B cell (primary cell): Measurements from ENCODE around the gene BMP5. TPM values are rescaled to one million over a fixed set of nuclear protein-coding genes. Genes with fewer than 3 reads are reported as not detected.

Experiments
- ATAC-seq: fragments of 200-7000 bp; cut with Tn5 transposase; one replicate; pipeline ENCODE4 v1.10.0; 2021; ENCODE audit warnings: low read depth, mild to moderate bottlenecking, moderate number of reproducible peaks, moderate library complexity
- CTCF ChIA-PET: fragments of 350-600 bp; sonication (Branson Sonifier 250); formaldehyde crosslinking; loops from one replicate; lab custom pipeline; 2021; ENCODE audit warnings: antibody characterized with exemption, inconsistent platforms; lab: Charles Lee
- POLR2A ChIA-PET: fragments of 350-600 bp; sonication (Branson Sonifier 250); formaldehyde crosslinking; loops from one replicate; lab custom pipeline; 2021; ENCODE audit warnings: antibody characterized with exemption; lab: Charles Lee
- DNase-seq: peaks from one replicate; pipeline ENCODE4 v3.0.0; 2013
- H2AFZ ChIP-seq: 2 replicates; pipeline ENCODE4 v1.6.1; 2012; ENCODE audit warnings: mild to moderate bottlenecking, low read depth, low read length; ENCODE audit not compliant: insufficient read depth, poor library complexity, severe bottlenecking
- H3K27ac ChIP-seq, 2 donors: 1 replicate in 1 of 2; 2 replicates in 1 of 2; pipeline ENCODE4 v1.5.1; 2012 to 2013; ENCODE audit warnings: low read length in 2 of 2, mild to moderate bottlenecking in 2 of 2, moderate library complexity in 1 of 2
- H3K27me3 ChIP-seq, 4 experiments: fragments of 200-600 bp in 1 of 4; sonication (generic) in 1 of 4; replicated peaks in 1 of 4; 1 replicate in 2 of 4; 2 replicates in 2 of 4; pipeline versions ENCODE4 v1.6.1 to v1.7.0; 2013 to 2016; ENCODE audit warnings: low read length in 3 of 4, mild to moderate bottlenecking in 2 of 4, mixed read lengths in 1 of 4, moderate library complexity in 1 of 4; ENCODE audit not compliant: insufficient read depth in 4 of 4, control insufficient read depth in 3 of 4; ENCODE audit errors: control extremely low read depth in 1 of 4
- H3K36me3 ChIP-seq, 2 experiments: replicated peaks in 1 of 2; 1 replicate in 1 of 2; 2 replicates in 1 of 2; pipeline versions ENCODE4 v1.6.1 to v1.7.1; 2013; ENCODE audit warnings: low read length in 1 of 2; ENCODE audit not compliant: insufficient read depth in 2 of 2, control insufficient read depth in 1 of 2; ENCODE audit errors: control extremely low read depth in 1 of 2, extremely low read depth in 1 of 2
- H3K4me1 ChIP-seq, 2 donors: fragments of 200-600 bp in 1 of 2; sonication (generic) in 1 of 2; 1 replicate in 1 of 2; 2 replicates in 1 of 2; pipeline versions ENCODE4 v1.5.1 to v1.6.1; 2013 to 2017; ENCODE audit warnings: low read length in 2 of 2; ENCODE audit not compliant: control insufficient read depth in 2 of 2, insufficient read depth in 2 of 2
- H3K4me2 ChIP-seq: replicated peaks from 2 replicates; pipeline ENCODE3; 2012; ENCODE audit warnings: mild to moderate bottlenecking, low read depth, low read length; ENCODE audit not compliant: poor library complexity, severe bottlenecking
- H3K4me3 ChIP-seq, 5 experiments: fragments of 200-600 bp in 1 of 5; sonication (generic) in 1 of 5; 1 replicate in 3 of 5; 2 replicates in 2 of 5; pipeline versions ENCODE4 v1.5.1 to v1.7.0; 2011 to 2016; ENCODE audit warnings: low read length in 4 of 5, mild to moderate bottlenecking in 4 of 5, low read depth in 2 of 5, control low read depth in 1 of 5, moderate library complexity in 1 of 5; ENCODE audit not compliant: insufficient read depth in 1 of 5; ENCODE audit errors: control extremely low read depth in 1 of 5, extremely low read depth in 1 of 5
- H3K79me2 ChIP-seq: fragments of 200-600 bp; sonication (generic); one replicate; pipeline ENCODE4 v1.6.0; 2016; ENCODE audit warnings: low read length; ENCODE audit not compliant: control insufficient read depth, insufficient read depth
- H3K9ac ChIP-seq: fragments of 200-600 bp; sonication (generic); 2 replicates; pipeline ENCODE4 v1.6.1; 2017; ENCODE audit warnings: mild to moderate bottlenecking, low read length, moderate library complexity
- H3K9me3 ChIP-seq, 3 donors: one replicate each; pipeline versions ENCODE4 v1.6.1 to v1.7.1; 2013; ENCODE audit warnings: low read length in 2 of 3; ENCODE audit not compliant: control insufficient read depth in 2 of 3, insufficient read depth in 1 of 3; ENCODE audit errors: control extremely low read depth in 1 of 3
- H4K20me1 ChIP-seq: 2 replicates; pipeline ENCODE4 v1.6.0; 2012; ENCODE audit warnings: mild to moderate bottlenecking, low read length; ENCODE audit not compliant: insufficient read depth, control insufficient read depth, poor library complexity, severe bottlenecking
- H3K27ac Mint-ChIP-seq: one replicate; pipeline ENCODE4 v1.8.0; 2021; ENCODE audit warnings: mixed read lengths
- H3K27me3 Mint-ChIP-seq: one replicate; pipeline ENCODE4 v1.8.0; 2021; ENCODE audit warnings: mixed read lengths
- H3K4me1 Mint-ChIP-seq: one replicate; pipeline ENCODE4 v1.8.0; 2021; ENCODE audit warnings: mixed read lengths
- H3K4me3 Mint-ChIP-seq: one replicate; pipeline ENCODE4 v1.8.0; 2021; ENCODE audit warnings: mixed read lengths
- H3K9me3 Mint-ChIP-seq: one replicate; pipeline ENCODE4 v1.8.0; 2022; ENCODE audit warnings: mixed read lengths; ENCODE audit not compliant: insufficient read depth
- CTCF ChIP-seq: fragments of 200-600 bp; IDR thresholded peaks from one replicate; pipeline ENCODE4 v1.8.0; 2022; ENCODE audit warnings: antibody characterized with exemption, mild to moderate bottlenecking
- EZH2 ChIP-seq: IDR thresholded peaks from 2 replicates; pipeline ENCODE4 v1.6.1; 2012; ENCODE audit warnings: borderline replicate concordance, low read depth, mild to moderate bottlenecking, moderate library complexity, low read length; ENCODE audit not compliant: insufficient read depth, poor library complexity, severe bottlenecking
- WGBS: methylation state at CpG from one replicate; pipeline ENCODE4 v1.1.5; 2013; ENCODE audit warnings: missing lambda C conversion rate; ENCODE audit not compliant: insufficient coverage; 5-methylcytosine and 5-hydroxymethylcytosine counted together
- intact Hi-C: fragments of 100-400 bp; cut with micrococcal nuclease; formaldehyde crosslinking; loops from one replicate; pipeline ENCODE4 v1.10.0; 2022
- polyA plus RNA-seq: library from polyadenylated mRNA; depleted of rRNA; stranded (reverse); fragments of >200 nt; gene quantifications from 2 replicates; pipeline ENCODE4 v1.2.3, GENCODE V29; 2012
- total RNA-seq, 2 donors: library from RNA; stranded (reverse); fragments of 120-200 nt in 1 of 2; gene quantifications; 1 replicate in 1 of 2; 2 replicates in 1 of 2; pipeline versions ENCODE4 v1.2.3 to v1.2.4, GENCODE V29; 2013 to 2022

Gene BMP5
- total and polyA plus RNA-seq, 2 donors (not counting 1 experiment from before 2014, with no cell fraction given), result not detected

DNA sequence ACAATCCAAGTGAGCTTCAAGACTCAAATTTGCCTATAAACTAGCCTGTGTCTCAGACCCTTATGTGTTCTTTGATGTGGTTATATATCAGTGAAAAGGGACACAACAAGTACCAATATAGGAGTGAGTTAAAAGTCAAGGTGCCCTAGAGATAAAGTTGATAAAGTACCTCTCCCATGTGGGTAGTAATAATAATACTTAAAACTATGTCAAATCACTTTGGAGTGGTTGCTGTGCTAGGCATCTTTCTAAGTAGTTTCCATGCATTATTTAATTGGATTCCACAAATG, 100.4 kb downstream of the BMP5 start:
- ATAC-seq, result no peak
- Mint-ChIP-seq H3K9me3 (no peaks in the 10 kb centered on the region), H3K27ac (no peak overlapping the region), H3K27me3 (no peaks in the 10 kb centered on the region), H3K4me1 (no peaks in the 10 kb centered on the region), H3K4me3 (no peak overlapping the region)
- Histone ChIP-seq H3K4me2 (no peak overlapping the region), H3K27me3 (no peaks in the 10 kb centered on the region), H3K9ac (no peak overlapping the region), H4K20me1 (no peaks in the 10 kb centered on the region), H3K4me3 (no peak overlapping the region), H3K27ac (no peak overlapping the region), H3K79me2 (no peaks in the 10 kb centered on the region), H2AFZ (no peak overlapping the region), H3K9me3 (no peaks in the 10 kb centered on the region), H3K36me3 (no peaks in the 10 kb centered on the region), H3K4me1 (no peaks in the 10 kb centered on the region)
- intact Hi-C loops, result no loop called here
- TF ChIP-seq EZH2 (no peak), CTCF (no peak)
- ChIA-PET CTCF (no interaction called here), POLR2A (no interaction called here)
- DNase-seq, result no peak

DNA sequence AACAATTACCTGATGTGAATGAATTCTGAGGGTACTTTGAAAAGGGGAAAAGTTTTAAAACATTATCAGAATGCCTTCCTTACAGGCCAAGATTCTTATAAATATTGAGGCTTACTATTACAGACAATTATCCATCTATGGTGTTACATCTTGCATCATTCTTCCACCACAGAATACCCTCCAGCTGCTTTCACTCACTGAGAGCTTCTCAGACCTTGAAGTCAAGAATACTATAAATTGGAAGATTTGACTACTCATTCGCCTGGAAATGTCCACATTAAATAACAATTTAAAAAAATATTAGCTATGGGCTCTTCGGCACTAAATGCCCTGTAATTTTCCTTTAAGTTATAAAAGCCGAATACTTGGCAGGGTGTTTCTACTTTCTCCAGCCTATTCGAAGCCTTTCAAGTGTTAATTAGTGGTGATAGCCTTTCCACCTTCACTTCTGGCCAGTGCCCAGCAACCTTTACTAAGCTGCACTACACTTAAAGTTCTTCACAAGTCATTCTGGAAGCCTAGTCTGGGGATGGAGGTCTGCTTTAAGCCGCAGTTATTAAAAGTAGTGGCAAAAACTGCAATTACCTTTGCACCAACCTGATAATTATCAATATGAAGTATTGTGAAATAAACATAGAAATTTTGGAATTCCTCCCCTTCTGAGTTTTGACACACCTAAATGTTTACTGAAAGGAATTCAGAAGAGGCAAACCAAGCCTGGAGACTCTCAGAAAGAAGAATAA, 100.9 kb downstream of the BMP5 start:
- intact Hi-C loops, result no loop called here
- no peak for TF ChIP-seq CTCF
- no peak for TF ChIP-seq EZH2
- Histone ChIP-seq H3K27me3 (no peaks in the 10 kb centered on the region), H3K9me3 (no peaks in the 10 kb centered on the region), H2AFZ (no peak overlapping the region), H3K4me1 (no peaks in the 10 kb centered on the region), H3K4me2 (no peak overlapping the region), H3K36me3 (no peaks in the 10 kb centered on the region), H3K9ac (no peak overlapping the region), H3K79me2 (no peaks in the 10 kb centered on the region), H3K27ac (no peak overlapping the region), H4K20me1 (no peaks in the 10 kb centered on the region), H3K4me3 (no peak overlapping the region)
- ATAC-seq, result no peak
- Mint-ChIP-seq H3K9me3 (no peaks in the 10 kb centered on the region), H3K27ac (no peak overlapping the region), H3K27me3 (no peaks in the 10 kb centered on the region), H3K4me1 (no peaks in the 10 kb centered on the region), H3K4me3 (no peak overlapping the region)
- CTCF ChIA-PET, result no interaction called here
- POLR2A ChIA-PET, result no interaction called here
- DNase-seq, result no peak
- no CpG with 5 or more reads among the region's 5 CpGs for WGBS
